Measurements from ENCODE around the gene RAB21.
"Not testable (repeated sequence)": the region's sequence is repeated elsewhere in the genome, so short reads cannot be mapped to it uniquely, and the experiment has no call there.

Gene RAB21

GRCh38 chr12:71799106-71799505 lies 44.4 kb downstream of the RAB21 start:
- peak; percentile 15 for DNase-seq (ENCODE audit: low spot score)

- no peak for DNase-seq (ENCODE audit: low spot score)
These were observed 45.5 kb downstream of the RAB21 start for GRCh38 chr12:71800177-71800576.

- peak; percentile 45 for DNase-seq (ENCODE audit: low spot score)
These were observed 49.8 kb downstream of the RAB21 start for GRCh38 chr12:71804505-71804904.

GRCh38 chr12:71810921-71811320 lies 56.3 kb downstream of the RAB21 start:
- DNase-seq (ENCODE audit: low spot score) = no peak

- DNase-seq (ENCODE audit: low spot score) = not testable (repeated sequence)
These were observed 60.6 kb downstream of the RAB21 start for GRCh38 chr12:71815242-71815641.

- DNase-seq (ENCODE audit: low spot score) = not testable (repeated sequence)
These were observed 67.4 kb downstream of the RAB21 start for GRCh38 chr12:71822088-71822487.

GRCh38 chr12:71828813-71829212 lies 74.2 kb downstream of the RAB21 start:
- no peak for DNase-seq (ENCODE audit: low spot score)

- DNase-seq (ENCODE audit: low spot score) = no peak
These were observed 82.7 kb downstream of the RAB21 start for GRCh38 chr12:71837356-71837755.

- DNase-seq (ENCODE audit: low spot score) = no peak
These were observed 83.6 kb downstream of the RAB21 start for GRCh38 chr12:71838231-71838630.

- no peak for DNase-seq (ENCODE audit: low spot score)
These were observed 84.0 kb downstream of the RAB21 start for GRCh38 chr12:71838676-71839075.

GRCh38 chr12:71840231-71840847 lies 85.7 kb downstream of the RAB21 start:
- DNase-seq (ENCODE audit: low spot score) = no peak

- DNase-seq (ENCODE audit: low spot score) = peak; percentile 41
These were observed 91.8 kb downstream of the RAB21 start for GRCh38 chr12:71846322-71846940.

GRCh38 chr12:71848212-71848611 lies 93.5 kb downstream of the RAB21 start:
- no peak for DNase-seq (ENCODE audit: low spot score)

- no peak for DNase-seq (ENCODE audit: low spot score)
These were observed 94.6 kb downstream of the RAB21 start for GRCh38 chr12:71849109-71849851.

Data from iPS-NIHi11 (cell line).